Measurements from ENCODE around the gene MS4A13.
"Not testable (repeated sequence)": the region's sequence is repeated elsewhere in the genome, so short reads cannot be mapped to it uniquely, and the experiment has no call there.

Gene MS4A13

GRCh38 chr11:60513496-60514460, 1.4 kb upstream of the MS4A13 start:
- DNase-seq (ENCODE audit: low read depth, low spot score), result no peak
- TF ChIP-seq EZH2 (IDR thresholded peaks at IDR 0.05) (no peak), POLR2AphosphoS5 (IDR thresholded peaks at IDR 0.05; ENCODE audit: borderline replicate concordance, low read depth, low read length) (no peak), FOXP2 (optimal IDR thresholded peaks at IDR 0.05; ENCODE audit: control extremely low read depth, extremely low read length, insufficient read depth) (no peak)
- no peak overlapping the region for H3K9ac ChIP-seq (ENCODE audit: insufficient read length)

GRCh38 chr11:60528465-60528864, 13.3 kb downstream of the MS4A13 start:
- H3K27ac ChIP-seq, result no peak overlapping the region
- DNase-seq (ENCODE audit: low read depth, low spot score), result no peak

More at GRCh38 chr11:60513496-60514460, 1.4 kb upstream of the MS4A13 start:
- Histone ChIP-seq H3K9me3 (ENCODE audit: low read depth, low read length) (no peaks in the 10 kb centered on the region), H3K4me3 (no peak overlapping the region), H3K27ac (no peak overlapping the region), H3K36me3 (ENCODE audit: insufficient read depth, low read length) (no peaks in the 10 kb centered on the region)

GRCh38 chr11:60528934-60529333, 13.7 kb downstream of the MS4A13 start:
- no peak overlapping the region for H3K27ac ChIP-seq
- no peaks in the 10 kb centered on the region for H3K36me3 ChIP-seq (ENCODE audit: insufficient read depth, low read length)
- H3K4me3 ChIP-seq, result no peak overlapping the region
- no peak for TF ChIP-seq EZH2 (IDR thresholded peaks at IDR 0.05)
- H3K9ac ChIP-seq (ENCODE audit: insufficient read length), result no peak overlapping the region
- DNase-seq (ENCODE audit: low read depth, low spot score), result no peak
- no peaks in the 10 kb centered on the region for H3K9me3 ChIP-seq (ENCODE audit: low read depth, low read length)

More at GRCh38 chr11:60528465-60528864, 13.3 kb downstream of the MS4A13 start:
- no peak for TF ChIP-seq EZH2 (IDR thresholded peaks at IDR 0.05)
- no peak for TF ChIP-seq FOXP2 (optimal IDR thresholded peaks at IDR 0.05; ENCODE audit: control extremely low read depth, extremely low read length, insufficient read depth)
- no peak for TF ChIP-seq POLR2AphosphoS5 (IDR thresholded peaks at IDR 0.05; ENCODE audit: borderline replicate concordance, low read depth, low read length)
- Histone ChIP-seq H3K4me3 (no peak overlapping the region), H3K9me3 (ENCODE audit: low read depth, low read length) (no peaks in the 10 kb centered on the region), H3K36me3 (ENCODE audit: insufficient read depth, low read length) (no peaks in the 10 kb centered on the region), H3K9ac (ENCODE audit: insufficient read length) (no peak overlapping the region)

GRCh38 chr11:60530454-60531100, 15.4 kb downstream of the MS4A13 start:
- Histone ChIP-seq H3K36me3 (ENCODE audit: insufficient read depth, low read length) (no peaks in the 10 kb centered on the region), H3K27ac (no peak overlapping the region), H3K9ac (ENCODE audit: insufficient read length) (no peak overlapping the region), H3K9me3 (ENCODE audit: low read depth, low read length) (no peaks in the 10 kb centered on the region), H3K4me3 (no peak overlapping the region)
- no peak for TF ChIP-seq EZH2 (IDR thresholded peaks at IDR 0.05)
- no peak for TF ChIP-seq FOXP2 (optimal IDR thresholded peaks at IDR 0.05; ENCODE audit: control extremely low read depth, extremely low read length, insufficient read depth)
- TF ChIP-seq POLR2AphosphoS5 (IDR thresholded peaks at IDR 0.05; ENCODE audit: borderline replicate concordance, low read depth, low read length), result no peak
- no peak for DNase-seq (ENCODE audit: low read depth, low spot score)

GRCh38 chr11:60532383-60532782, 17.2 kb downstream of the MS4A13 start:
- DNase-seq (ENCODE audit: low read depth, low spot score); H3K36me3 ChIP-seq (ENCODE audit: insufficient read depth, low read length); H3K27ac ChIP-seq; H3K9me3 ChIP-seq (ENCODE audit: low read depth, low read length); H3K4me3 ChIP-seq; H3K9ac ChIP-seq (ENCODE audit: insufficient read length): not testable (repeated sequence)

GRCh38 chr11:60538627-60539026, 23.4 kb downstream of the MS4A13 start:
- not testable (repeated sequence) for H3K9me3 ChIP-seq (ENCODE audit: low read depth, low read length); H3K36me3 ChIP-seq (ENCODE audit: insufficient read depth, low read length); H3K4me3 ChIP-seq; H3K9ac ChIP-seq (ENCODE audit: insufficient read length); DNase-seq (ENCODE audit: low read depth, low spot score); H3K27ac ChIP-seq

GRCh38 chr11:60544077-60544476, 28.9 kb downstream of the MS4A13 start:
- no peak for DNase-seq (ENCODE audit: low read depth, low spot score)
- H3K9me3 ChIP-seq (ENCODE audit: low read depth, low read length), result no peaks in the 10 kb centered on the region
- no peaks in the 10 kb centered on the region for H3K36me3 ChIP-seq (ENCODE audit: insufficient read depth, low read length)
- no peak overlapping the region for H3K27ac ChIP-seq
- no peak overlapping the region for H3K9ac ChIP-seq (ENCODE audit: insufficient read length)
- TF ChIP-seq EZH2 (IDR thresholded peaks at IDR 0.05) (no peak), POLR2AphosphoS5 (IDR thresholded peaks at IDR 0.05; ENCODE audit: borderline replicate concordance, low read depth, low read length) (no peak), FOXP2 (optimal IDR thresholded peaks at IDR 0.05; ENCODE audit: control extremely low read depth, extremely low read length, insufficient read depth) (no peak)
- no peak overlapping the region for H3K4me3 ChIP-seq

GRCh38 chr11:60561254-60561653, 46.1 kb downstream of the MS4A13 start:
- Histone ChIP-seq H3K27ac (no peak overlapping the region), H3K9me3 (ENCODE audit: low read depth, low read length) (no peaks in the 10 kb centered on the region)

More at GRCh38 chr11:60561254-60561653, 46.1 kb downstream of the MS4A13 start:
- TF ChIP-seq EZH2 (IDR thresholded peaks at IDR 0.05) (no peak), POLR2AphosphoS5 (IDR thresholded peaks at IDR 0.05; ENCODE audit: borderline replicate concordance, low read depth, low read length) (no peak), FOXP2 (optimal IDR thresholded peaks at IDR 0.05; ENCODE audit: control extremely low read depth, extremely low read length, insufficient read depth) (no peak)
- no peaks in the 10 kb centered on the region for H3K36me3 ChIP-seq (ENCODE audit: insufficient read depth, low read length)
- no peak overlapping the region for H3K9ac ChIP-seq (ENCODE audit: insufficient read length)
- no peak overlapping the region for H3K4me3 ChIP-seq
- no peak for DNase-seq (ENCODE audit: low read depth, low spot score)
